ENCODE data around the gene FCGR3B.
"Not testable (repeated sequence)": the region's sequence is repeated elsewhere in the genome, so short reads cannot be mapped to it uniquely, and the experiment has no call there.

- TF ChIP-seq CTCF, POLR2AphosphoS5, POLR2A, EP300 (IDR thresholded peaks at IDR 0.05): not testable (repeated sequence)
Measured at GRCh38 chr1:161626445-161627146, 4.4 kb downstream of the FCGR3B start.

Data from gastroesophageal sphincter (tissue), 3 donors.